CD4-positive, alpha-beta T cell treated with Interleukin-17A for 1 hour (primary cell): ENCODE measurements around the gene CCL5.
A peak's percentile ranks its signal among the peaks of the same experiment; 100 is the strongest.

Source experiments
- DNase-seq: peaks from one replicate; pipeline ENCODE4 v3.0.0-alpha.2; 2020

The CCL5 gene

DNA sequence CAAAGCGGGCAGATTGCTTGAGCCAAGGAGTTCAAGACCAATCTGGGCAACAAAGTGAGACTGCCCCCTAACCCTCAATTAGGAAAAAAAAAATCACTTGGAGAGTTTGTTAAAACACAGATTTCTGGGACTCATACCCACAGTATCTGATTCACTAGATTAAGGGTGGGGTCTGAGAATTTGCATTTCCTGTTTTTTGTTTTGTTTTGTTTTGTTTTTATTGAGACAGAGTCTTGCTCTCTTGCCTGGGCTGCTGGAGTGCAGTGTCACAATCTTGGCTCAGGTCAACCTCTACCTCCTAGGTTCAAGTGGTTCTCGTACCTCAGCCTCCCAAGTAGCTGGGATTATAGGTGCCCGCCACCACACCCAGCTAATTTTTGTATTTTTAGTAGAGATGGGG lies 12.6 kb downstream of the CCL5 start:
- DNase-seq: no peak

DNA sequence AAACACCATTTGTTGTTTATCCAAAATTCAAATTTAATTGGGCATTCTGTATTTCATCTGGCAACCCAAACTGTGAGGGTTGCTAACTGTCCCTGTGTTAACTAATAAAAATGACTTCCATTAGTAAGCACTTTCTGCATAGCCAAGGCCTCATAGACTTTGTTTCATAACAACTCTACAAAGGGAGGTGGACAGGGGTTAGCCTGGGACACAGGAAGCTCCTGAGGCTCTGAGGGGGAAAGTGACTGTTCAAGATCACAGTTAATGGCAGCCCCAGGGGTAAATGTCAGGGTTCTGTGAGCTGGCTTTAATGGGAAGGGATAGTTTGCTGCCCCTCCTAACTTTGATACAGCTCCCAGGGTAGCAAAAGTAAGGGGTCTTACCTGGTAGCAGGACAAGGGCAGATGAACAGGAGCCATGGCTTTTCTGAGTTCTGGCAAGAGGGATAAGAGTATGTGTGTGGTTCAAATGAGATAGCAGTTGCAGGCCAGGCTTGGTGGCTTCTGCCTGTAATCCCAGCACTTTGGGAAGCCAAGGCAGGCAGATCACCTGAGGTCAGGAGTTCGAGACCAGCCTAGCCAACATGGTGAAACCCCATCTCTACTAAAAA lies 13.7 kb downstream of the CCL5 start:
- DNase-seq: no peak

DNA sequence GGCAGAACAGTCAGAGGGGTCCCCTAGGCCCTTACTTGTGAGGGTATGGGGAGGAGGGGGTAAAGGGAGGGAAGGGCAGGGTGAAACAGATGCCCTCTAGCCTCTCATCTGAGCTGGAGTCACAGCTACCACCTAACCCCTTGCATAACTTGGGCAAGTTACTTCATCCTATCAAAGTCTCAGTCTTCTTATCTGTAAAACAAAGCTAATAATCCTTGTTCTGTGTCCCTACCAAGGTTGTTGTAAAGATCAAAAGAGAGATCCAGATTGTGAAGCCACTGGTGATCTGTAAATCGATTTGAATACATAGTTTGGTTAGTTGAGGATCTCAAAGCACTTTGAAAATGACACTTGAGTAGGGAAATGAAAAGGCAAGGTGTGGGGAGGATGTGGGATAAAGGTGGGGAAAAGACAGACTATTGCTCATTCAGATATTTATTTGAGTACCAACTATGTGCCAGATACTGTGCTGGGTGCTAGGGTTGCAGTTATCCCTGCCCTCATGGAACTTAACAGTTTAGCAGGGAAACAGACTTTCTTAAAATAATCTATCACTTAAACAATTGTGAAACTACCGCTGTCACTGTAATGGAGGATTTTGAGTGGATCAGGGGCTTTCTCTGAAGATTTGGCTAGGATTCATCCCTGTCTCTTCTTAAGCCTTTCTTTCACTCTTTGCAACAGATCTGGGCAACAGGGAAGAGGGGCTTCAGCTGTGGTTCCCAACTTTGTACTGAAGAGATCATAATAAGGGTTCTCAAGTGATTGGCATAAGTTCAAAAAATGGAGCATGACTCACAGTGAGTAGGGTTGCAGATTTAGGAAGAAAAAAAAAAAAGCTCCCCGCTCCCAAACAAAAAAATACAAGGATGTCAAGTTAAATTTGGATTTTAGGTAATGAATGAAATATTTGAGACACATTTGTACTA lies 14.5 kb downstream of the CCL5 start:
- DNase-seq: no peak

DNA sequence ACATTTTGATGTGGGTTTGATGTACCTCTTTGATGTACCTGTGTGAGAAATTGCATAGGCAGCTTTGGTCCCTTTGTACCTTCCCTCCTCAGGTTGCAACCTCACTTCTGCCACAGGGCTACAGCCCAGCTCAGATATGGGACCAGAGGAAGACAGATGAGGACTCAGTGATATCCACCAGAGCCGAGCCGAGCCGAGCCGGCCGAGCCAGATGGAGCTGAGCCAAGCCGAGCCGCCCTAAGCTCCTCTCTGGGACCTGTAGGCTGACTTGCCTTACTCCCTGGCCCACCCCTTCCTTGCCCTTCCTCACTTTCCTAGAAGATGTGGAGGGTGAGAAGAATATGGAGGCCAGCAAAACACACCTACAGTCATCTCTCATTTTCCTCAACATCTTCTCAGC lies 15.3 kb downstream of the CCL5 start:
- DNase-seq: no peak

DNA sequence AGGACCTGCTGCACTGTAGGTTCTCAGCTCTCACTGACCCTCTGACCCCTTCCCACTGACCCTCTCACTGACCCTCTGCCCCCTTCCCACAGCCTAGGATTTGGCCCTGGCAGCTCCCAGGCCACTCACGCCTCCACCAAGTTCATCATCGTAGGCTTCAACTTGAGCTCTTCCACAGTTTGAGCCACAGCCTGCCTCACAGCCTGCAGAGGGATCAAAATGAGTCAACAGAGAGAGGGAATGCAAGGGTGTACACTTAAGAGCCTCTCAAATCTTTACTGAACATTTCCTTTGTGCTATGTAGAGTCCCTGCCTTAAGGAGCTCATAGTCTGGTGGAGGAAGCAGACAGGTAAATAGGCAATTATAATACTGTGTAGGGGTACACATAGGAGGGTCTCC lies 23.6 kb downstream of the CCL5 start:
- DNase-seq: no peak

DNA sequence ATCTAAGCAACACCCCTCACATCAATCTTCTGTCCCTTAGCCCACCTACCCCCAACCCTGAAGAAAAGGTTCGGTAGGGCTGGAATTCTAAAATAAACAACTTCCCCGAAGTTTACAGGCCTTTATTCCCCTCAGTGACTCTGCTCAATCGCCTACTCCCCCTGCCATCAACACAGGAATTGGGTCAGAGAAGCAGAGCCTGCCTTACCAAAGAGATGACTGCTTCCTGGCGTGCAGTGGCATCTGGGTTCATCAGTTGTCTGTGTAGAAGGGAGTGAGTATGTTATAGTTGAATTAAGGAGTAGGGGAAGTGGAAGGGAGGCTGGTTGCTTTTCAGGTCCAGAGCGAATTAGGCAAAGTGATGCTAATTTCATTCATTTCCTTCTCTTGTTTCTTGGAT lies 24.2 kb downstream of the CCL5 start:
- DNase-seq: no peak

DNA sequence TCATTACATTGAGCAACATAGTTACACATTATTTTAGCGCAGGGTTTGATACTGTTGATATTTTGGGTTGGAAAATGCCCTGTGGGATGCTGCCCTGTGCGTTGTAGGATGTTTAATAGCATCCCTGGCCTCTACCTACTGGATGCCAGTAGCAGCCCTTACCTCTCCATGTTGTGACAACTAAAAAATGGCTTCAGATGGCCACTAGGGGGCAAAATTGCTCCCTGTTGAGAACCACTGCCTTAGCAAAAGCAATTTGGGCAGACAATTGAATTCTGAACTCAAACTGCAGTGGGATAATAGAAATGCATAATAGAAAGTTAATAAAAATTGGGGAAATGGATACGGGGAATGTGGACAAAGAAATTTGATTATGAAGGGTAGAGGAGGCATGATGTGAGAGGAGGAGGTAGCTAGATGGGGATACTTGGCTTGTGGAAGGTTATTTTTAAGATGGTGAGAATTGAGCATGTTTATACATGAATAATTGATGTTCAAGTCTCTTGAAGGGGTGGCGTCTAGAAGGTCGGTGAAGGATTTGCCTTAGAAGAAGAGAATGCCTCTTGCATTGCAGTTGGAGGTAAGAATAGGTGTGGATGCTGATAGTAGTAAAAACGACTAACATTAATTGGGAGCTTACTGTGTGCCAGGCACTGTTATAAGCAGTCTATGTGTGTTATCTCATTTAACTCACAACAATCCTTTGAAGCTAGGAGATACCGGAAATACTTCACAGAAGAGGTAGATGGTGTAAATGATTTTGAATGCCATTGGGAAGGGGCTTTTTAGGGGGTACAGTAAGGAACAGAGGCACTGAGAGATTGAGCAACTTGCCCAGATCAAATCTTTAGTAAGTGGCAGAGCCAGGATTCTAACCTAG lies 30.5 kb downstream of the CCL5 start:
- peak; percentile 78 for DNase-seq

DNA sequence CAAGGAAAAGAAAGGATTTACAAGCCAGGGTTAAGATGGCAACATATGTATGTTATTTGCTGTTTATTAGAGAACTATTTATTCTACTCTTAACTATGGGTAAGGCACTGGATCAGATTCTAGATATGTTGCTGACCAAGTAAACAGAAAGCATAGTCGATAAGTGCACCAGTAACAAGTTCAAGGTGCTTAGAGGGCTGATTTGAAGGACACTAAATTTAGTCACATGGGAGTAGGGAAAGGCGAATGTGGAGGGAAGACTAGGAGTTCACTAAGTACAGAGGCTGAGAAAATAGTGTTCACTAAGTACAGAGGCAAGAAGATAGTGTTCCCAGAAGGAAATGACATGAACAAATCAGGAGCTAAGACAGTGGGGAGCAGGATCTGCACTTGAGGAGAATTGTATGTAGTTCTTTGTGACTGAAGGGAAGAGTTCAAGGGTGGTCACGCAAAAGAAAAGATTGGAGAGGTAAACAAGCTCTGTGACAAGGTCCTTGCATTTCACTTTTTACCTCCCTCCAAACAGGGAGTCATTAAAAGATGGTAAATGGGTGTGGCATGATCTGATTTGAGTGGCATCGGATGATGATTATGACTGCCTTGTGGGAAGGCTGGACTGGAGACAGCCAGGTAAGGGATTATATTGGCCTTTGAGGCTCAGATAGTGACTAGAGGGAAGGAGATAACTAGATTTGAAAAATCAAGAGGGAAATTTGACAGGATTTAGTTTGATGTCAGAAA lies 32.4 kb downstream of the CCL5 start:
- no peak for DNase-seq

DNA sequence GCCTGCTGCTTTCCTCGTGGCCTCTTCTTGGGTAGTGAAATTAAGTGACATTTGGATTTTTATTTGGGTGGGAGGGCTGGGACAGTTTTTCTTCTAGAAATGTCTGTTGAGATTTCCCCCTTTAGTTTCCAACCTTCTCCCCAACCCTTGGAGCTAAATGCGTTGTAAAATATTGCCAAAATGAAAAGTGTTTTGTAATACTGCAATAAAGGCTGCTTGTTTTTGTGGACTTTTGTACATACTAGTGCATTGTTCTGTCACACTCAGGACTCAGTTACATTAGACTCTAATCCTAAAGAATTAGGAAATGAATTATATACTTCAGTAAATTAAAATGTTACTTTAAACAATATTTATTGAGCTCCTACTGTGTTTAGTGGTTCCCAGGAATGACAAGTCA lies 33.2 kb downstream of the CCL5 start:
- no peak for DNase-seq

DNA sequence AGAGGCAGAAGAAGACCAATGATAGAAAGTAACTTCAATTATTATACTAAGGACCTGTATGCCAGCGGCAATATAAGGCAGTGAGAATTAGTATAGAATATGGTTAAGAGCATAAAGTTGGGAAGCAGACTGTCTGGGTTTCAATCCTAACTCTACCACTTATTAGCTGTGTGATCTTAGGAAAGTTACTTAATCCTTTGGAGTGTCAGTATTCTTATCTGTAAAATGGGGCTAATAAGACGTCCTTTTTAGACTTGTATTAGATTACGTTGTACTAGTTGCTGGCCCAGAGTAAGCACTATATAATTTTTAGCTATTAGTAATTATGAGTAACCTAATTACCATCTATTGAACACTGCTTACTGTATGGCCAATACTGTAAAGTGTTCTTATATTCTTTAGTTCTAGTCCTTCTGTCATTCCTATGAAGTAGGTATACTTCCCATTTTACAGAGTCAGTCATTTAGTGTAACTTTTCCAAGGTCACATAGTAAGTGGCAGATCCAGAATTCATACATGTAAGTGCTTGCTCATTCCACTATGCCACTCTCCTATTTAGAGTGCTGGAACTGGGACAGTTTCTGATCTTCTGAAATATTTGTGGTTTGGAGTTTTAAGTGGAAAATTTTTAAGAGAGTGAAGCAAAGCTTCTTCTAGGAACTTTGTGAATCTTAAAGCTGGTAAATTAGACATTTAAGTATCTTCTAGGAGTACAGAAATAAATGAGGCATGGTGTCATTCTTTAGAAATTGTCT lies 33.9 kb downstream of the CCL5 start:
- no peak for DNase-seq

DNA sequence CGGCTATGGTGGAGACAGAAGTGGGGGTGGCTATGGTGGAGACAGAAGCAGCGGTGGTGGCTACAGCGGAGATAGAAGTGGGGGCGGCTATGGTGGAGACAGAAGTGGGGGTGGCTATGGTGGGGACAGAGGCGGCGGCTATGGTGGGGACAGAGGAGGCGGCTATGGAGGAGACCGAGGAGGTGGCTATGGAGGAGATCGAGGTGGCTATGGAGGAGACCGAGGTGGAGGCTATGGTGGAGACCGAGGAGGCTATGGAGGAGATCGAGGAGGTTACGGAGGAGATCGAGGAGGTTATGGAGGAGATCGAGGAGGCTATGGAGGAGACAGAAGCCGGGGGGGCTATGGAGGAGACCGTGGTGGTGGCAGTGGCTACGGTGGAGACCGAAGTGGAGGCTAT lies 35.6 kb downstream of the CCL5 start:
- no peak for DNase-seq

DNA sequence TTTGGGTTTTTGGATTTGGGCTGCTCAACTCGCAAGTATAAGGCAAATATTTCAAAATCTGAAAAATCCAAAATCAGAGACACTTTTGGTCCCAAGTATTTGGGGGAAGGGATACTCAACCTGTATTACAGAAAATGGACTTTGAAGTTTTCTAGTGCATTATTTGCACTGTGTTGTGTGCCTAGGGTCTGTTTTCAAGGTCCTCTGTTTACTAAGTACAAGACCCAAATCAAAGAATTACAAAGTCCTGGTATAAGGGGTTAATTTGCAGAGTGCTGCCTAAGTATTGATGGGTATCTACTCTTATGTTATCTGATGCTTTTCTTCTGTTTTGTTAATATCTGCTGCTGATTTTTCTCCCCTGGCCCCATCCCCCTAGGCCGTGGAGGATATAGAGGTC lies 36.5 kb downstream of the CCL5 start:
- no peak for DNase-seq

DNA sequence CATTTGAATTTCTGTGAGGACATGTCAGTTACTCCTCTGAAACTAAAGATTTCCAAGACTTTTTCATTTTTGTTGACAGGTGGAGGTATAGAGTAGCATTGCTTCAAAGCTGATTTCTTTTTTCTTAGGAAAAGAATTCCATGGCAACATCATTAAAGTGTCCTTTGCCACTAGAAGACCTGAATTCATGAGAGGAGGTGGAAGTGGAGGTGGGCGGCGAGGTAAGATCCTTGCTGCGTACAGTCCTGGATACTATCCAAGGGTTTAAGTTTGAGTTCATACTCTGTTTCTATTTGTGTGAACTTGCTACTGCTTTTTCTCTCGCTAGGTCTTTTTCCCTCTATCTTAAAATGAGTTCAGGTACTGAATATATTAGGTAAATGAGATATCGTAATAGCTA lies 37.9 kb downstream of the CCL5 start:
- no peak for DNase-seq

DNA sequence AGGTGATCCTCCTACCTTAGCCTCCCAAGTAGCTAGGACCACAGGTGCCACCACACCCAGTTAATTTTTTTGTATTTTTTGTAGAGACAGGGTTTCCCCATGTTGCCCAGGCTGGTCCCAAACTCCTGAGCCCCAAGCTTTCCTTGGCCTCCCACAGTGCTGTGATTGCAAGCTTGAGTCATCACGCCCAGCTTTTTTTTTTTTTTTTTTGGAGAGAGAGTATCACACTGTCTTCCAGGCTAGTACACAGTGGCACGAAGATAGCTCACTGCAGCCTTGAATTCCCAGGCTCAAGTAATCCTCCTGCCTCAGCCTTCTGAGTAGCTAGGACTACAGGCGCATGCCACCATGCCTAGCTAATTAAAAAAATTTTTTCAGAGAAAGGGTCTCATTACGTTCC lies 38.7 kb downstream of the CCL5 start:
- DNase-seq: no peak

DNA sequence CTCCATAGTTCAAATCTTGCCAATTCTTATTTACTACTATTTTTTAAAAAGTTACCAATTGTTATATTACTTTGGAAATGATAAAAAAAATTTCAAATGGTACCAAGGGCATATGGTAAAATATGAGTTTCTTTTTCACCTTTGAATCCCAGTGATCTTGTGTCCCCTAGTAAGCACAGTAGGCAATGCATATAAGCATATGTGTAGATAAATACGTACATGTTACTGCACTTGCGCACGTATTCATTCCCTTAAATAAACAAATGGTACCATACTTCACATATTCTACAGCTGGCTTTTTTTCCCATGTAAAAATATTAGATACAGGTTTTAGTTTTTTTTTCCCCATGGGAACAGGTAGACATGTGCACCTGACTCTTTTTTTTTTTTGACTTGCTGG lies 39.1 kb downstream of the CCL5 start:
- no peak for DNase-seq

DNA sequence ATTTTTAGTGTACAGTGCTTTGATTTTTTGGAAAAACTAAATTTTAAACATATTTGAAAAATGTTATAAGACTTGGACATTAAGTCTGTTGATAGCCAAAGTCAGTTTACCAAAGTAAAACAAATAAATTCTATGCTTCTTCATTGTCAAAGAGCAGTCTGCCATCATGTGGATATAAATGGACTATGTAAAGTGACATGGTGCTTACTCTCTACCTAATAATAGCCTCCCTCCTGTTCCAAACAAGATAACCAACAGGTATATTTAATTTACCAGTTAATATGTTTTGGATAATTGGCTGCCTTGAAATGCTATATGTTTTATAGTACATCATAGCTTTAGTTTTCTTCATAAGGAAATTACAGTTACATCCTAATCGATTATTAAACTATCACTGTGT lies 55.0 kb downstream of the CCL5 start:
- DNase-seq: no peak
